GM12878 (cell line): ENCODE data around the gene SBF2. TPM values are rescaled to one million over a fixed set of nuclear protein-coding genes. Genes with fewer than 3 reads are reported as not detected.

ENCODE experiments used
- ATAC-seq: fragments of 200-7000 bp; cut with Tn5 transposase; 3 replicates; pipeline ENCODE4 v1.9.1; 2020; ENCODE audit warnings: mild to moderate bottlenecking, moderate library complexity
- BruUV-seq: library from RNA; stranded (reverse); fragments of 400-500 nt; replicated peaks from 2 replicates; lab custom pipeline; 2021; lab: Mats Ljungman, UMichigan
- CTCF ChIA-PET: fragments of 300-600 bp; sonication (Branson Sonifier 250); formaldehyde crosslinking; extraction: SDS; loops from one replicate; lab custom pipeline; 2021; ENCODE audit warnings: inconsistent platforms; lab: Yijun Ruan, JAX
- POLR2A ChIA-PET: fragments of 350-600 bp; formaldehyde crosslinking; extraction: SDS; loops from one replicate; lab custom pipeline; 2021; ENCODE audit warnings: inconsistent platforms; lab: Charles Lee
- RAD21 ChIA-PET: fragments of 300-600 bp; sonication (Branson Sonifier 250); formaldehyde crosslinking; loops from one replicate; lab custom pipeline; 2023; ENCODE audit warnings: antibody characterized with exemption; ENCODE audit not compliant: unreplicated experiment; lab: Charles Lee
- SMC1A ChIA-PET: fragments of 300-600 bp; sonication (Branson Sonifier 250); formaldehyde crosslinking; loops from one replicate; lab custom pipeline; 2023; ENCODE audit not compliant: unreplicated experiment, uncharacterized antibody; lab: Charles Lee
- DNase-seq: peaks from one replicate; pipeline ENCODE4 v3.0.0-alpha.2; 2011; ENCODE audit warnings: low read depth, low spot score
- FAIRE-seq: peaks from 3 replicates; lab custom pipeline; 2011; peaks lifted over from hg19 to GRCh38; lab: Jason Lieb, UNC
- H2AFZ ChIP-seq: 2 replicates; pipeline ENCODE4 v1.6.0; 2011; ENCODE audit warnings: low read depth, low read length, control low read depth; ENCODE audit not compliant: control insufficient read depth
- H3K27ac ChIP-seq: 2 replicates; pipeline ENCODE4 v1.5.1; 2011; ENCODE audit warnings: control low read depth; ENCODE audit not compliant: control insufficient read depth, insufficient read depth
- H3K27me3 ChIP-seq, 2 experiments: replicated peaks in 1 of 2; 2 replicates each; pipeline versions ENCODE4 v1.6.0 to v1.6.1; 2011; ENCODE audit warnings: low read length in 1 of 2; ENCODE audit not compliant: control insufficient read depth in 2 of 2, insufficient read depth in 2 of 2
- H3K36me3 ChIP-seq, 2 experiments: 2 replicates each; pipeline ENCODE4 v1.5.1; 2011; ENCODE audit warnings: low read length in 1 of 2; ENCODE audit not compliant: control insufficient read depth in 2 of 2, insufficient read depth in 2 of 2
- H3K4me1 ChIP-seq: 2 replicates; pipeline ENCODE4 v1.6.1; 2011; ENCODE audit warnings: mild to moderate bottlenecking, low read length, moderate library complexity, mixed read lengths; ENCODE audit not compliant: control insufficient read depth, insufficient read depth
- H3K4me2 ChIP-seq: 2 replicates; pipeline ENCODE4 v1.6.0; 2011; ENCODE audit warnings: control low read depth; ENCODE audit not compliant: control insufficient read depth, insufficient read depth
- H3K4me3 ChIP-seq: fragments of 200-600 bp; sonication (generic); 2 replicates; pipeline ENCODE4 v1.5.1; 2016
- H3K79me2 ChIP-seq: 2 replicates; pipeline ENCODE4 v1.6.0; 2011; ENCODE audit warnings: low read length; ENCODE audit not compliant: control insufficient read depth, insufficient read depth
- H3K9ac ChIP-seq: 2 replicates; pipeline ENCODE4 v1.8.0; 2011; ENCODE audit warnings: low read length, control low read depth, mixed read lengths; ENCODE audit not compliant: control insufficient read depth, insufficient read depth
- H3K9me3 ChIP-seq: replicated peaks from 3 replicates; pipeline ENCODE4 v1.5.1; 2011; ENCODE audit warnings: mild to moderate bottlenecking, low read length; ENCODE audit not compliant: control insufficient read depth, insufficient read depth
- H4K20me1 ChIP-seq: 2 replicates; pipeline ENCODE4 v1.6.0; 2011; ENCODE audit not compliant: control insufficient read depth, insufficient read depth
- BRCA1 ChIP-seq: IDR thresholded peaks from 2 replicates; pipeline ENCODE4 v1.6.1; 2011; ENCODE audit warnings: low read depth, low read length, improper control_type of control experiment
- CBX3 ChIP-seq: fragments of 200-600 bp; sonication (generic); IDR thresholded peaks from 2 replicates; pipeline ENCODE4 v1.6.1; 2016; ENCODE audit warnings: low read depth, borderline replicate concordance
- EGR1 ChIP-seq, 2 experiments: IDR thresholded peaks; 1 replicate in 1 of 2; 2 replicates in 1 of 2; pipeline ENCODE4 v1.6.1; 2011 to 2012; ENCODE audit warnings: low read depth in 2 of 2, low read length in 2 of 2, borderline replicate concordance in 1 of 2, mild to moderate bottlenecking in 1 of 2, moderate library complexity in 1 of 2
- EZH2 ChIP-seq: IDR thresholded peaks from 2 replicates; pipeline ENCODE4 v1.6.1; 2012; ENCODE audit warnings: low read depth, mild to moderate bottlenecking, control low read depth, inconsistent platforms, low read length, borderline replicate concordance; ENCODE audit not compliant: control insufficient read depth
- FOS ChIP-seq: IDR thresholded peaks from 3 replicates; pipeline ENCODE4 v1.6.1; 2011; ENCODE audit warnings: borderline replicate concordance; ENCODE audit not compliant: insufficient read length; ENCODE audit errors: extremely low read depth
- GATAD2B ChIP-seq: fragments of 450-650 bp; conservative IDR thresholded peaks from 2 replicates; pipeline ENCODE4 v1.6.1; 2017; ENCODE audit warnings: low read depth, mild to moderate bottlenecking, moderate library complexity
- KLF5 ChIP-seq: fragments of 450-650 bp; IDR thresholded peaks from 2 replicates; pipeline ENCODE4 v1.6.1; 2014; ENCODE audit warnings: mild to moderate bottlenecking; ENCODE audit not compliant: partially characterized antibody
- NFIC ChIP-seq: IDR thresholded peaks from 2 replicates; pipeline ENCODE4 v1.6.1; 2012; ENCODE audit warnings: low read depth, mild to moderate bottlenecking, inconsistent platforms, low read length, moderate library complexity
- NR2C1 ChIP-seq: fragments of 450-650 bp; IDR thresholded peaks from 2 replicates; pipeline ENCODE4 v1.6.1; 2017; ENCODE audit warnings: antibody characterized with exemption, mild to moderate bottlenecking, moderate library complexity
- PAX8 ChIP-seq: fragments of 450-650 bp; IDR thresholded peaks from 2 replicates; pipeline ENCODE4 v1.6.1; 2017; ENCODE audit warnings: mild to moderate bottlenecking, moderate library complexity
- PML ChIP-seq: IDR thresholded peaks from 2 replicates; pipeline ENCODE4 v1.6.1; 2012; ENCODE audit warnings: low read length, inconsistent platforms
- POLR2A ChIP-seq: IDR thresholded peaks from 2 replicates; pipeline ENCODE4 v1.6.1; 2011; ENCODE audit warnings: low read depth, mild to moderate bottlenecking, low read length
- RAD51 ChIP-seq: fragments of 450-650 bp; IDR thresholded peaks from 2 replicates; pipeline ENCODE4 v1.6.1; 2016; ENCODE audit warnings: moderate library complexity, mild to moderate bottlenecking, inconsistent platforms
- RB1 ChIP-seq: fragments of 450-650 bp; formaldehyde crosslinking; IDR thresholded peaks from 2 replicates; pipeline ENCODE4 v1.6.1; 2017; ENCODE audit warnings: mild to moderate bottlenecking, borderline replicate concordance
- RFX5 ChIP-seq: IDR thresholded peaks from 2 replicates; pipeline ENCODE4 v1.6.1; 2011; ENCODE audit warnings: low read depth, low read length, improper control_type of control experiment
- WRNIP1 ChIP-seq: IDR thresholded peaks from 2 replicates; pipeline ENCODE4 v1.6.1; 2011; ENCODE audit warnings: low read depth, low read length, improper control_type of control experiment, borderline replicate concordance
- WGBS: methylation state at CpG from one replicate; pipeline ENCODE4 v1.1.6; 2016; ENCODE audit warnings: low lambda C conversion rate; ENCODE audit not compliant: insufficient replicate concordance, insufficient coverage; ENCODE audit errors: missing lambda C conversion rate; 5-methylcytosine and 5-hydroxymethylcytosine counted together
- in situ Hi-C: fragments of 300-500 bp; cut with MboI; formaldehyde crosslinking; loops from 9 replicates; pipeline ENCODE4 v1.14.3; 2018; ENCODE audit warnings: mixed read lengths
- intact Hi-C: fragments of 100-400 bp; cut with micrococcal nuclease; formaldehyde crosslinking; loops from one replicate; pipeline ENCODE4 v1.14.2; 2022; ENCODE audit not compliant: unreplicated experiment
- polyA plus RNA-seq, 11 experiments: library from polyadenylated mRNA; depleted of rRNA in 4 of 11; unstranded in 6 of 11; stranded (reverse) in 5 of 11; fragments of >200 nt; fragmentation: Nextera tagmentation in 4 of 11; fragmentation: Illumina TruSeq in 1 of 11; extraction: Ambion mirVana in 4 of 11; extraction: Trizol in 1 of 11; gene quantifications; 1 replicate in 1 of 11; 2 replicates in 10 of 11; pipeline versions ENCODE4 v1.2.1 to v1.2.3, GENCODE V29; 2011 to 2016; ENCODE audit warnings: inconsistent platforms in 2 of 11, missing spikeins in 2 of 11, low read depth in 1 of 11
- total RNA-seq, 4 experiments: library from RNA; depleted of rRNA in 3 of 4; stranded (reverse); fragments of >200 nt in 3 of 4; fragmentation: Illumina TruSeq in 1 of 4; extraction: Trizol in 1 of 4; gene quantifications; 2 replicates each; pipeline versions ENCODE4 v1.2.1 to v1.2.3, GENCODE V29; 2013 to 2021
- TF ChIP-seq, protein P1 (sequence below): fragments of 450-650 bp; IDR thresholded peaks from 2 replicates; pipeline ENCODE4 v1.6.1; 2017; ENCODE audit warnings: mild to moderate bottlenecking, low read depth, inconsistent platforms; ENCODE audit not compliant: poor library complexity, severe bottlenecking

Gene SBF2
- total and polyA plus RNA-seq, 10 of the 15 experiments (the other 5 are each of a cell fraction or from before 2014, with no cell fraction given), result 0.24 to 2.3 (median 1.1) TPM

DNA sequence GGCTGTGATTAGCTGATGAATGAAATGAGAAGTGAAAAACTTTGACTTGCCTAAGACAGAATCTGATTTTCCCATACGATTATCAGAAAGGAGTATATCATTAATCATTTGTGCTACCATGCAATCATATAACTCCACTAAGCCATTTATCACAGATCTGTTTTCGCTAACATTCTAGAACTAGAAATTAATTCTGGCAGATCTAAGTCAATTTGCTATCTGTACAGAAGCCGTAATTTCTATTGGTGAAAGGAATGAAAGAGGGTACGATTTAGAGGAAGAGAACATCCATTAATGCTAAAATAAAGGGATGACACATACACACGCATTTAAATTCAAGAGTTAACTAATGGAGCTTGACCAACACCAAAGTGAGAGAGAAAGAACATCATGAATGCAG is 201.6 kb downstream of the SBF2 start:
- ChIA-PET CTCF (interaction anchor here (3.1 kb wide), 1 partner anchor 16 kb away, joined by 15 read pairs; no protein-coding TSS in a partner anchor), POLR2A (interaction anchor here (0.6 kb wide), 1 partner anchor 274 kb away, joined by 3 read pairs; no protein-coding TSS in a partner anchor), RAD21 (no interaction called here), SMC1A (interaction anchor here (0.7 kb wide), 1 partner anchor 60 kb away, joined by 3 read pairs; no protein-coding TSS in a partner anchor)
- no peaks in the 10 kb centered on the region for H3K36me3 ChIP-seq
- H3K79me2 ChIP-seq, result no peaks in the 10 kb centered on the region
- 87% methylated on average over 5 of the region's 5 CpGs for WGBS
- no TSS peak for BruUV-seq
- H4K20me1 ChIP-seq, result no peaks in the 10 kb centered on the region
- ATAC-seq (no peak), FAIRE-seq (no peak), DNase-seq (no peak)
- H3K9me3 ChIP-seq, result no peaks in the 10 kb centered on the region; the same call in 2 of the 3 replicates
- H3K4me3 ChIP-seq, result no peak overlapping the region
- H3K27ac ChIP-seq, result no peak overlapping the region
- no peak overlapping the region for H3K9ac ChIP-seq
- no peaks in the 10 kb centered on the region for H3K4me1 ChIP-seq
- intact Hi-C loops, result no loop called here
- in situ Hi-C loops, result no loop called here
- no peaks in the 10 kb centered on the region; a peak in 1 of 4 replicates for H3K27me3 ChIP-seq
- no peak overlapping the region for H3K4me2 ChIP-seq
- TF ChIP-seq NFIC, result no peak
- TF ChIP-seq RB1, result no peak
- no peak for TF ChIP-seq NR2C1
- no peak for TF ChIP-seq FOS
- TF ChIP-seq, protein P1, sequence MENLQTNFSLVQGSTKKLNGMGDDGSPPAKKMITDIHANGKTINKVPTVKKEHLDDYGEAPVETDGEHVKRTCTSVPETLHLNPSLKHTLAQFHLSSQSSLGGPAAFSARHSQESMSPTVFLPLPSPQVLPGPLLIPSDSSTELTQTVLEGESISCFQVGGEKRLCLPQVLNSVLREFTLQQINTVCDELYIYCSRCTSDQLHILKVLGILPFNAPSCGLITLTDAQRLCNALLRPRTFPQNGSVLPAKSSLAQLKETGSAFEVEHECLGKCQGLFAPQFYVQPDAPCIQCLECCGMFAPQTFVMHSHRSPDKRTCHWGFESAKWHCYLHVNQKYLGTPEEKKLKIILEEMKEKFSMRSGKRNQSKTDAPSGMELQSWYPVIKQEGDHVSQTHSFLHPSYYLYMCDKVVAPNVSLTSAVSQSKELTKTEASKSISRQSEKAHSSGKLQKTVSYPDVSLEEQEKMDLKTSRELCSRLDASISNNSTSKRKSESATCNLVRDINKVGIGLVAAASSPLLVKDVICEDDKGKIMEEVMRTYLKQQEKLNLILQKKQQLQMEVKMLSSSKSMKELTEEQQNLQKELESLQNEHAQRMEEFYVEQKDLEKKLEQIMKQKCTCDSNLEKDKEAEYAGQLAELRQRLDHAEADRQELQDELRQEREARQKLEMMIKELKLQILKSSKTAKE, result no peak
- TF ChIP-seq EGR1 (IDR thresholded peaks at IDR 0.05; ENCODE audit: borderline replicate concordance in 1 of 2, low read depth in 2 of 2, low read length in 2 of 2), result no peak
- no peak for TF ChIP-seq PML
- no peak for TF ChIP-seq KLF5
- no peak for TF ChIP-seq EZH2
- no peak for TF ChIP-seq RAD51
- TF ChIP-seq GATAD2B, result no peak
- TF ChIP-seq BRCA1, result no peak
- TF ChIP-seq RFX5, result no peak
- no peak for TF ChIP-seq WRNIP1
- no peak for TF ChIP-seq CBX3
- no peak for TF ChIP-seq PAX8
- TF ChIP-seq POLR2A, result no peak
- no peak overlapping the region for H2AFZ ChIP-seq
